ENCODE measurements around the gene QSOX2.
A peak's percentile ranks its signal among the peaks of the same experiment; 100 is the strongest.

QSOX2 gene

DNA sequence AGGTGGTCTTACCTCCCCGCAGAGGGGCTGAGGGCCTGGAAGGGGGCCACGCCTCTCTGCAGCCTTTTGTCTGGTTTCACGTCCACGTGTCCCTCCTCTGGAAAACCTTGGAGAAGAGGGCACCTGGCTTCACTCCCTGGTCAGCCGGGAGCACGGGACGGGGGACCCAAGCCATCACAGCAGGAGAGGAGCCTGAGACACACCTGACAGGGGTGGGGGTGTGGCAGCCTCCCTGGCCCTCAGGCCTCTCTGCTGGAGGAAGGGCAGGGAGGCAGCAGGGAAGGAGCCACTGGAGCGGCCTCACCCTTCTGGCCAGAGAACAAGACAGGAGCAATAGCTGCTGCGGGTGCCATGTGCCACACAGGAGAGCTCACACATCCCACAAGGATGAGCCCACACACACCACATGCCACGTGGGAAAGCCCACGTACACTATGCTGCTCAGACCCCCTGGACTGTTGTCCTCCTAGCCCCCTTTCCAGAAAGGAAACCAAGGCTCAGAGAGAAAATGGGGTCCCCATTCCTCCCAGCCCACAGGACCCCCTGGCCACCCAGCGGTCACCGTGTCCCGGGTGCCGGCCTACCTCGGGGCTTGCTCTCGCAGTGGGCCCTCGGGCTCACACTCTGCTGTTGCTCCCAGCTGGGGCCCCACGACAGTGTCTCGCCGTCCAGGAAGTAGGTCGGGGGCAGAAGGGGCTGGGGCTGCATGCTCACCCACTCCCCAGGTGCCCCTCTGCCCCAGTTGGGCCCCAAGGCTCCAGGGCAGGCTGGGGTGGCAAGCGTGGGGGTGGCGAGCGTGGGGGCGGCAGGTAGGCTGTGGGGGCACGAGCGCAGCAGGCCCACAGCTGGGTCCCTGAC, 40.1 kb upstream of the QSOX2 start:
- H3K27ac Mint-ChIP-seq = no peak overlapping the region
- H3K9me3 Mint-ChIP-seq = no peaks in the 10 kb centered on the region
- no peak overlapping the region for H3K4me3 Mint-ChIP-seq
- H3K27me3 Mint-ChIP-seq = peaks cover 1% of the 10 kb centered on the region
- H3K4me1 Mint-ChIP-seq = peaks cover 4% of the 10 kb centered on the region
- no peaks in the 10 kb centered on the region for H3K36me3 Mint-ChIP-seq

DNA sequence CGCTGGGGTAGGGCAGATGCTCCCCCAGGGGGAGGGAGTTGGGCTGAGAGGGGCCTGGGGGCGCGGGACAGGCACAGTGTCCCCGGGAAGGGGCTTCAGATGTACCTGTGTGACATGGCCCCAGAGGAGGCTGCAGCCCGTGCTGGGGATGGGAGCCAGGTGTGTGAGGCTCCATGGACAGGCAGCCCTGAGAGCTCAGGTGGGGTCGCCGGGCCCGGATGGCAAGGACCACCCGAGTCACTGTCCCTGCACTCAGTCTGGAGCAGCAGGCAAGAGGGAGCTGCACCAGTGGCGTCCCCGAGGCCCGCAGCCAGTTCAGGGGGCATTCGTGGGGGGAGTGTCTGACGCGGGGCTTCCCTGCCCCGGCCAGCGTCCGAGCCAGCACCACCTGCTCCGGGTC, 39.3 kb upstream of the QSOX2 start:
- H3K36me3 Mint-ChIP-seq = no peaks in the 10 kb centered on the region
- no peaks in the 10 kb centered on the region for H3K9me3 Mint-ChIP-seq
- peaks cover 1% of the 10 kb centered on the region for H3K27me3 Mint-ChIP-seq
- no peak overlapping the region for H3K27ac Mint-ChIP-seq
- H3K4me3 Mint-ChIP-seq = no peak overlapping the region
- H3K4me1 Mint-ChIP-seq = peaks cover 4% of the 10 kb centered on the region

DNA sequence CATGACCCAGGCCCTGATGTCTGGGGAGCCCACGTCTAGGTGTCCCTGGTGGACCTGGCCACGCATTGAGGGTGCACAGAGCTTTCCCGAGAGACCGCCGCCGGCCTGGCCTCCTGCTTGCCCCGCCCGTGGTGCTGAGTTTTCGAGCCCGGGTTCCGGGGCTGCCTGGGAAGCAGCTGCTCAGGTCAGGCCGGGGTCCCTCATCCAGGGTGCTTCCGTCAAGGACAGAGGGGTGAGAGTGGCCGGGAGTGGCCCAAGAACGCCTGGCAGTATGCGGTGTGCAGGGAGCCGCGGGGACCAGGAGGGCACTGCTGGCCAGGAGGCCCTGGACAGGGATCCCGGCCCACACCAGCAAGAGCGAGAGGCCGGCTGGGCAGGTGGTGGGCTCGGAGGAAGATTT, 38.7 kb upstream of the QSOX2 start:
- no peaks in the 10 kb centered on the region for H3K36me3 Mint-ChIP-seq
- no peak overlapping the region for H3K27ac Mint-ChIP-seq
- H3K27me3 Mint-ChIP-seq = peaks cover 1% of the 10 kb centered on the region
- no peaks in the 10 kb centered on the region for H3K9me3 Mint-ChIP-seq
- no peak overlapping the region for H3K4me3 Mint-ChIP-seq
- H3K4me1 Mint-ChIP-seq = peaks cover 4% of the 10 kb centered on the region

DNA sequence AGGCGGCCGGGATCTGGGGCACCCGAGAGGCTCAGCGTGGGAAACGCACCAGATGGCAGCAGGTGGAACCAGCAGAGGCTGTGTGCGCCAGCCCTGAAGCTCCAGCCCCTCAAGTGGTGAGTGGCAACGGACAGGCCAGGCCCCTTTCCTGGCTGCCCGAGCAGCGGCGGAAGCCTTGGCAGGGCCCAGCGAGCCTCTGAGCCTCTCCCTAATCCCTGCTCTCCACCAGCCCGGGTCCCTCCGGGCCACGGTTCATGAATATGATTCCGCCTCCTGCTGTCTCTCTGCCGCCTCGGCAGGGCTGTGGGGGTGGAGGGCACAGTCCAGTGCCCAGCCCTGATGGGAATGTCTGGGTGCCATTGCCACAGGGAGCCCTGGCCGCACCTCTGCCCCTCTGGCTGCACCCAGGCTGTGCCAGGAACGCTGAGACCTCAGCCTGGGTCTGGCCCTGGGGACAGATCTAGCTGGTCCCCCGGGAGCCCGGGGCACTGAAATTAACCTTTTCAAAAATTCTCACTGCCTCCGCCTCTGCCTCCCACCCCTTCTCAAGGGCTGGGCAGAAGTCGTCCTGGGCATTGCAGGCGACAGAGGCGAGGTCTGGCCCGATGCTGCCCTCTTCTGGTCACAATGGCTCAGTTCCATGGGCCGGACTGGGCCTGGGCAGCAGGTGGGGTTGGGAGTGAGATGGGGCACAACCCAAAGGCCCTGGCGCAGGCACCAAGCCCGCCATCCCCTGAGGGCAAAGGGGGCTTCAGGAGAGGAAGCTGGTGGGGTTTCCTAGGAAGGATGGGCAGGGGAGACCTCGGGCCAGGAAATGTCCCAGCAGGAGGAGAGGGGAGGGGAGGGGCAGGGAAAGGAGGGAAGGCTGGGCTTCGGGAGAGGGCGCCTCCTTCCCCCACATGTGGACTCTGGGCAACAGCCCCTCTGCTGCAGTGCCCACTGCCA, 38.0 kb upstream of the QSOX2 start:
- Mint-ChIP-seq H3K9me3 (no peaks in the 10 kb centered on the region), H3K36me3 (no peaks in the 10 kb centered on the region), H3K4me1 (peaks cover 4% of the 10 kb centered on the region), H3K4me3 (peak overlapping the region; percentile 30), H3K27me3 (peaks cover 1% of the 10 kb centered on the region), H3K27ac (no peak overlapping the region)

DNA sequence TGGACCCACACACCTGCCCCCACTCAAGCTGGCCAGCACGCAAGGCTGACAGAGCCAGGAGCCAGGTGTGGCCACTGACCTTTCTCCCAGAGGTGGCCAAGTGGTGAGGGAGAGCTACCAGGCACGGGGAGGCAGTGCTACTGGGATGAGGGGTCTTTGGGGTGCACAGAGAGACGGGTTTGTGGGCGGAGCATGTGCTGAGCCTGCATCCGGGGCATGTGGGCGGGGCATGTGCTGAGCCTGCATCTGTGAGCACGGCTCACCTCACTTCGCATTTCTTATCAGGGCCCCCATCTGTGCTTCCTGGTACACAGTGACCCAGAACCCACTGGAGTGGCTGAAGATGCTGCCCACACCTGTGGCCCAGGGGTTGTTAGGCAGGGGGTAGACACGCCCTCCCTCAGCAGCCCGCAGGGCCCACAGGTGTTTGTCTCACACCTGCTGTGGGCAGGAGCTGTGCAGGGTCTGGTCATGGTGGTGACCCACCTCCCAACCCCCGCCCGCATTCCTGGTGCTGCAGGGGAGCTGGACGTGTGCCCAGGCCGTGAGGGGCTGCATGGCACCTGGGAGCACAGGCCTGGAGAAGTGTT, 36.8 kb upstream of the QSOX2 start:
- Mint-ChIP-seq H3K9me3 (no peaks in the 10 kb centered on the region), H3K27ac (no peak overlapping the region), H3K4me1 (peaks cover 4% of the 10 kb centered on the region), H3K4me3 (no peak overlapping the region), H3K36me3 (no peaks in the 10 kb centered on the region), H3K27me3 (peaks cover 1% of the 10 kb centered on the region)

DNA sequence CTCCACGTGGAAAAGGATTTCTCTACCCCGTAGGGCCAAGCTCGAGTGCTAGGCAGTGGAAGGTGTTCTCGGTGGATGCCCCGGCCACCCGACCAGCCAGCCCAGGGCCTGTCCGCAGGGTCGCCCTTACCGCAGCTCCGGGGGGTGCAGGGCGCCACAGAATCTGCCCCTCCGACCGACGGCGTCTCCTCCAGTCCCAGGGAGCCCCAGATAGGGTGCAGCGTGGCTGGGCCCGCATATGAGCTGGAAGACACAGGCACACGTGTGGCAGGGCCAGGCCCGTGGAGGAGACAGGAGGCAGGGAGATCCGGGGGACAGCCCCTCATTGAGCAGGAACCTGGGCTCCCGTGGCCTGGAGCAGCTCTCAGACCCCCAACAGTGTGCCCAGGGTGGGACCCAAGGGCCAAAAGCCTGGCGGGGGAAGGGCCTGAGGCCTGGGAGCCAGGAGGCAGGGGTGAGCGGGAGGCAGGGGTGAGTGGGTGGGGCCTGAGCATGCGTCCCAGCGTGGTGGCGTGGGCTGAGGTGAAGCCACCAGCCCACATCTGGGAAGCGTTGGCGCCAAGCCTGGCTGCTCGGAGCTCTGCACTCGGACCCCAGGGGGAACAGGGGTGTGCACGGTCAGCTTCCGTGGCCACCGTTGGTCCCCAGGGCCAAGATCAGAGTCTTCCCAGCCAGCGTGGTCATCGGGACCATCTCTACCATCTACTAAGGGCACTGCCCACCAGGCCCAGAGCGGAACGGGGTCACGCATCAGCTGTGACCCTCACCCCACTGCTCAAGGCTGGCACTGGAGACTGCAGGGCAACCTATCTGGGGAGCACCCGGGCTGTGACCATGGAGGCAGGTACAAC, 36.0 kb upstream of the QSOX2 start:
- H3K27me3 Mint-ChIP-seq = peaks cover 1% of the 10 kb centered on the region
- H3K27ac Mint-ChIP-seq = no peak overlapping the region
- peaks cover 4% of the 10 kb centered on the region for H3K4me1 Mint-ChIP-seq
- H3K4me3 Mint-ChIP-seq = no peak overlapping the region
- no peaks in the 10 kb centered on the region for H3K9me3 Mint-ChIP-seq
- H3K36me3 Mint-ChIP-seq = no peaks in the 10 kb centered on the region

DNA sequence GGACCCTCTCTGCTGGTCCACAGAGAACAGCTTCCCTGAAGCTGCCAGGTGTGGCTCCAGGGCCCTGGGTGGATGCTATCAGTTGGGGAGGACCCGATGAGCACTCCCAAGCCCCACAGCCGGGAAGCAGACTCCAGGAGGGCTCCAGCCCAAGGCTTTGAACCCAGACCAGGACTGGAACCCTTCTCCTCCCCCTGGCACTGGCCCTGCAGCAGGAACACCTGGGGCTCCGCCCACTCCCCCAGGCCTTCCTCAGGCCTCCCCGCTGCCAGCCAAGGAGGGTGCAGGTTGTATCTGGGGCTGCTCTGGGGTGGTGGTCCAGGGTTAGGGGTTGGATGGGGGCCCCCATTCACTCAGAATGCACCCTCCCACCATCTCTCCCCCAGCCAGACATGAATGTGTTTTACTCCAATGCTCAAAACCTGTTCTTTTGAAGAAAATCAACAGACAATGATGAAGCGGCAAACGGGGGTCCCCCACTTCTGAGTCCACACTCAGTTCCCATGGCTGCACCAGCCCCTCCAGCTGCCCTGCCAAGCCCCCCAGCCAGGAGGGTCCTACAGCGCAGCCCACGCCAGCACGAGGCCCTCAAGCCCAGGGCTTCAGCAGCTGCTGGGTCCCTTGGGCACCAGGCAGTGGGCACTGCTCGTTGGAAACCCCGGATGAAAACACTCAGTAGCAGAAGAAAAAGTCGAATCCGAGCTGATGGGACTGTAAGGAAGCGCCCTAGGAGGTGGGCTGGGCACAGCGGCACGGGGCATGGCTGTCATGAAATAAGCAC, 35.1 kb upstream of the QSOX2 start:
- Mint-ChIP-seq H3K27ac (no peak overlapping the region), H3K27me3 (peaks cover 1% of the 10 kb centered on the region), H3K9me3 (no peaks in the 10 kb centered on the region), H3K36me3 (no peaks in the 10 kb centered on the region), H3K4me3 (no peak overlapping the region), H3K4me1 (peaks cover 4% of the 10 kb centered on the region)

DNA sequence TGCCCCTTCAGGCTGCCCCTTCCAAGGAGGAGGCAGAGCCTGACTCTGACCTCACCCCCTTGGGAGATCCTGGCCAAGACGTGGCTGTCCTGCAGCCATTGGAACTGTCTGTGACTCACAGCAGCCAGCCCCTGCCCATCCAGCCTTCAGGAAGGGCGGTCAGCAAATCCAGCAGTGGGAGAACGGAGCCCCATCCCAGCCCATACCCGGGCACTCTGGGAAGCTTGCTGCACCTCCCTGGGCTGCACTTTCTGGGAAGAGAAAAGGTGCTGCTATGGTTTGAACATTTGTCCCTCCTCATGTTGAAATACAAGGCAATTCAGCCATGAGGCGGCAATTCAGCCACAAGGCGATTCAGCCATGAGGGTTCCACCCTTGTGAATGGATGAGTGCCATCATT, 33.9 kb upstream of the QSOX2 start:
- no peak overlapping the region for H3K27ac Mint-ChIP-seq
- no peaks in the 10 kb centered on the region for H3K9me3 Mint-ChIP-seq
- peaks cover 4% of the 10 kb centered on the region for H3K4me1 Mint-ChIP-seq
- H3K36me3 Mint-ChIP-seq = no peaks in the 10 kb centered on the region
- no peak overlapping the region for H3K4me3 Mint-ChIP-seq
- peaks cover 1% of the 10 kb centered on the region for H3K27me3 Mint-ChIP-seq

DNA sequence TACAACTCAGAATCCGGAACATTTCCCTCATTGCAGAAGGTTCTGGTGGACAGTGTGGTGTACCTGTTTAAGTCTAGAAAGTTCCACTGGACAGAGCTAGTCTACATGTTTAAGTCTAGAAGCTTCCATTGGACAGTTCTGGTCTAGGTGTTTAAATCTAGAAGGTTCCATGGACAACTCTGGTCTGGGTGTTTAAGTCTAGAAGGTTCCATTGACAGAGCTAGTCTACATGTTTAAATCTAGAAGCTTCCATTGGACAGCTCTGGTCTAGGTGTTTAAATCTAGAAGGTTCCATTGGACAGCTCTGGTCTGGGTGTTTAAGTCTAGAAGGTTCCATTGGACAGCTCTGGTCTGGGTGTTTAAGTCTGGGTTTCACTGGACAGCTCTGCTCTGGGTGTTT, 33.3 kb upstream of the QSOX2 start:
- no peak overlapping the region for H3K27ac Mint-ChIP-seq
- H3K4me1 Mint-ChIP-seq = peaks cover 4% of the 10 kb centered on the region
- peaks cover 1% of the 10 kb centered on the region for H3K27me3 Mint-ChIP-seq
- H3K4me3 Mint-ChIP-seq = no peak overlapping the region
- H3K9me3 Mint-ChIP-seq = no peaks in the 10 kb centered on the region
- H3K36me3 Mint-ChIP-seq = no peaks in the 10 kb centered on the region

DNA sequence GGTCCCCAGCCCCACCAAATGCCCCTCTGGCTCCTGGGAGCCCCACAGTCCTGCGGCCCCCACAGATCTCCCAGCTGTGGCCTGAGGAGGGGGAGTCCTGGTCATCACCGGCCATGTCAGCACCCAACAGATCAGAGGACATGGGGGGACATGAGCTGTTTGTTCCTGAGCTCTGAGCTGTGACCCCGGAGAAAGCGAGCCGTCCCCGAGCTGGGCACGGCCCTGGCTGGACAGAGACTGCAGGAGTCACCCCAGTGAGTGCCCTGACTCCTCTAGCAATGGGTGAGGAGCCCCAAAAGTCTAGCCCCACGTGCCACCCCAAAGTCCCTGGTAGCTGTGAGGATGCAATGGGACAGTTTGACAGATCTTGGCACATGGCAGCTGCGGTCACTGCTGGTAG, 32.6 kb upstream of the QSOX2 start:
- Mint-ChIP-seq H3K36me3 (no peaks in the 10 kb centered on the region), H3K9me3 (no peaks in the 10 kb centered on the region), H3K4me1 (no peaks in the 10 kb centered on the region), H3K27me3 (no peaks in the 10 kb centered on the region), H3K4me3 (no peak overlapping the region), H3K27ac (no peak overlapping the region)

DNA sequence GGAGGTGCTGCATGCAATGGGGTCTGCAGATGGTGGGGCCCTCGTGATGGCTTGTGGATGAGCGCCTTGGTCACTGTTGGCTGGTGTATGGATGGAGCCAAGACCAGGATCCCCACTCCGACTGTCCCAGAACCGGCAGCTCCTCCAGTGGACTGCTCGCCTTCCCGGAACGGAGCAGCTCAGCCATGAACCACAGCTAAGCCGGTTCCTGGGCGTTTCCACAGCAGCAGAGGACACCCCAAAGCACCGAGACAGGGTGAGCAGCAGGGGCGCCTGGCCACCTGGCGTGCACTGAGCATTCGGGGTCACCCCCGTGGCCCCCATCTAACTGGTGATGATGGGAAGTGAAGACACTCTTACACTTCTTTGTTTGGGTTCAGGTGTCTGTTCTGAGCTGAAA, 32.1 kb upstream of the QSOX2 start:
- Mint-ChIP-seq H3K9me3 (no peaks in the 10 kb centered on the region), H3K36me3 (no peaks in the 10 kb centered on the region), H3K27ac (no peak overlapping the region), H3K4me1 (no peaks in the 10 kb centered on the region), H3K4me3 (no peak overlapping the region), H3K27me3 (no peaks in the 10 kb centered on the region)

DNA sequence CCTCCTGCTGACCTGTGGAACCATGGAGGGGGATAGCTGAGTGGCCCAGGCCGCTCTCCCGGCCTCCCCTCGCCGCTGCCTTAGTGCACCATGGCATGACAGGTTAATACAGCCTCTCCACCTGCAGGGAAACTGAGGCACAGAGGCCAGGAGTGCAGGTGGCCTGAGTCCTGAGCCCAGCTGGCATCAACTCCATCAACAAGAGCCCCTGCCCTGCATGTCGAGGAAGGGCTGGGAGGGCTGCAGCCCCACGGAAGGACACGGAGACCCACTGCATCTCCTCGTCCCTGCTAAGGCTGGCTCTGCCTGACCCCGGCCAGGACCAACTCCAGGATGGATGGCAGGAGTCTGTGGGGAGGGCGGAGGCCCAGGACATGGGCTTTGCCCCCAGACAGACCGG, 31.1 kb upstream of the QSOX2 start:
- no peak overlapping the region for H3K27ac Mint-ChIP-seq
- H3K36me3 Mint-ChIP-seq = no peaks in the 10 kb centered on the region
- H3K9me3 Mint-ChIP-seq = no peaks in the 10 kb centered on the region
- H3K27me3 Mint-ChIP-seq = no peaks in the 10 kb centered on the region
- H3K4me1 Mint-ChIP-seq = no peaks in the 10 kb centered on the region
- H3K4me3 Mint-ChIP-seq = no peak overlapping the region

DNA sequence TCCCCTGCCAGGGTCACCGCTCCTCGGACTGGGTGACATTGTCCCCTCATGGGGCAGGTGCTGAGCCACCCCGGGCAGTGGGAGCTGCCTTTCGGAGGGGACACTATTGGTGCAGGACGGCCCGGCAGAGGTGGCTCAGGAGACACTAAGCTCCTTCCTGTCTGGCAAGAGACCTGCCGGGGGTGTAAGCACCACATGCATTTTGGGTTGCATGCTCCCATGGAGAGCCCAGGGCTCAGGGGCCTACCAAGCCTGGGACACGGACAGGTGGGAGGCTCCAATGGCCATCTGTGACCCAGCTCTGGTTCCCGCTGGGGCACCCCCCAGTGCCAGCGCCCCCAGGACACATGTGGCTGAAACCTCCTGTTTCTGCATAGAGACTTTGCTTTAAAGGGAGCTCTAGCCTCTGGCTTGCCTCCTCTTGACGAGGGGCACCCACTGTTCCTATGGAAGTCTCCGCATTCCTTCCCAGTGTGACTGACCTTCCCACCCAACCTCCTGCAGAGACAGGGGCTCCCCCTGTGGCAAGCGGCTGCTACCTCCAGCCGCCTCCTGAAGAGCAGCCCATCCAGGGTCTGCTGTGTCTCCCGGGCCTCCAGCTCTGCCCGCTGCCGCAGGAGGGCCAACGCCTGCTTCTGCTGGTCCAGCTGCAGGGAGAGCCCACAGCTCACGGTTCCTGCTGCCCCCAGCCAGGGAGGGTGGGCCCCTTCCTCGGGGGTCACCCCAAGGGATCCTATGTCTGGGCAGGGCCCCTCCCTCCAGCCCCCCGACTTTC, 30.2 kb upstream of the QSOX2 start:
- Mint-ChIP-seq H3K36me3 (no peaks in the 10 kb centered on the region), H3K4me1 (no peaks in the 10 kb centered on the region), H3K9me3 (no peaks in the 10 kb centered on the region), H3K27me3 (no peaks in the 10 kb centered on the region), H3K27ac (no peak overlapping the region), H3K4me3 (no peak overlapping the region)
